ENCODE data around the gene NSL1.

The NSL1 gene

DNA sequence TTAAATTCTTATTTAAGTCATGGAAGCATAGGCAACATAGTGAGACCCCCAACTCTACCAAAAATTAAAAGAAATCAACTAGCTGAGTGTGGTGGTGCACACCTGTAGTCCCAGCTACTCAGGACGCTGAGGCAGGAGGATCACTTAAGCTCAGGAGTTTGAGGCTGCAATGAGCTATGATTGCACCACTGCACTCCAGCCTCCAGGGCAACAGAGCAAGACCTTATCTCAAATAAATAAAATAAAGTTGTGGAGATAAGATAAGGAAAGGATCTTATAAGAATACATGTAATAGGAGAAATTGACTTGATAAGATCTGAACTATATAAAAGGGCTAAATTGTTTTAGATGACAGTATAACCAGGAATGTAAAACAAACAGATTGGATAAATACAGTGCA, 89.7 kb downstream of the NSL1 start:
- FAIRE-seq, result no peak

DNA sequence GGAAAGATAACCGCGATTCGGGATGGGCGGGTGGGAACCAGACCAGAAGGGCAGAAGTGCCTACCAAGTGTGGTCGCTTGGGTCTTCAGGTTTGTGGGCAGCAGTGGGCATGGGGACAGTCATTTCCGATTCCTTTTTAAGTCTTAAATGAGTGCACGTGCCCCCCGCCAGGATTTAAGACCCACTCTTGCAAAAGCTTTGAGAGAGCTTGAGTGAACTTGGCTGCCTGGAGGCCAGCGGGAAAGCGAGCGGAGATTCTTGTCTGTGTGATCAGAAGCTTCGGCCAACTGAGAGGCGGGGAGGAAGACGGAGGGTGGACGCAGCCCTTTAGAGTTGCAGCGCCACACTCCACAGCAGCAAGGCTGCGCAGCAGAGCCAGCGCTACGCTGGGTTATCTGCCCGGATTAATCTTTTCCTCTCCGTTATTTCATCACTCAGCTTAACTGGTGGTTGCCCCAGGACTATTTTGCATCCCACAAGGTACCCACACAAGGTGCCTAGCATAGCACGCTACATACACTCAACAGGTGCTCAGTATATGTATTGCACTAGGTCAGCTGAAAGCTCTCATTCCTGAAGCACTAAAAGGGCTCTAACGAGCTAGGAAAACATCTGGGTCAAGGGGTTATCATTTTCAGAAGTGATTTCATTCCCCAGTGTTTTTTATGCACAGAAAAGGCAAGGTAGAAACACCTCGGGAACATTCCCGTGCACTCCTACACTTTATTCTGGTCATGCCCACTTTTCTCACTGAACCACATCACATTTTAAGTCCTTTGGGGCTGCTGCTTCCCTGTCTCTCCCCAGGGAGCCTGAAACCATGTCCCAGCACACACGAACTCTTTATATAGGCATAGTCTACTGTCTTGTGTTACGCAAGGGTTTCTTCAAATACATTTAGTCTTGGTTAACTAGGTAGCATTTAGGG, 90.4 kb downstream of the NSL1 start:
- FAIRE-seq, result peak; percentile 48

DNA sequence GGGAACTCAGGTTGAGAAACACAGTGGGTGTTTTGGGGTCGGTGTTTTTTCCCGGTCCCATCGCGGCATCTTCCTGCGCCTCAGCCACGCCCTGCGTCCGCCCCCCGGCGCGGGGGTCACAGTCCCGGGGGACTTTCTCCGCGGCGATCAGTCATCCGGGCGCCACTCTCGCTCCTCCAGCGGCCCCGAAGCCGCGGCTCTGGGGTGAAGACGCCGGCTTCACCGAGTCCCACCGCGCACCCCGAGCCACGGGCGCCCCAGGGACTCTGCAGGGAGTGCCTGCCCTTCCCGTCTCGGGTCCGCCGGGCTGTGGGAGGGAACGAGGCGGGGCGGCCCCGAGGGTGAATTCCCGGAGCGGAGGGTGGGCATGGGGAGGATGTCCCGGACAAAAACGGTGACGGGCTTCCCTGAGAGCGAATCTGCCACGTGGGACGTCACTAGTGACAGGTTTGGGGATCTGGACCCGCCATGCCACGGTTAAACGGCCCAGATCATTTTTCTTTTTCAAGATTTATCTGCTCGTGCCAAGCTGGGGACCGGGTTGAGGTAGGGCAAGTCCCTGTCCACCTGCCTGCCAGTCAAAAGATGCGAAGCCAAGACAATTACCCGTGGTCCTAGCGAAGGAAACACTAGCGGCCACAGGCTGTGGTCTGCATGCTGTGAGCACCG, 91.2 kb downstream of the NSL1 start:
- FAIRE-seq, result no peak

DNA sequence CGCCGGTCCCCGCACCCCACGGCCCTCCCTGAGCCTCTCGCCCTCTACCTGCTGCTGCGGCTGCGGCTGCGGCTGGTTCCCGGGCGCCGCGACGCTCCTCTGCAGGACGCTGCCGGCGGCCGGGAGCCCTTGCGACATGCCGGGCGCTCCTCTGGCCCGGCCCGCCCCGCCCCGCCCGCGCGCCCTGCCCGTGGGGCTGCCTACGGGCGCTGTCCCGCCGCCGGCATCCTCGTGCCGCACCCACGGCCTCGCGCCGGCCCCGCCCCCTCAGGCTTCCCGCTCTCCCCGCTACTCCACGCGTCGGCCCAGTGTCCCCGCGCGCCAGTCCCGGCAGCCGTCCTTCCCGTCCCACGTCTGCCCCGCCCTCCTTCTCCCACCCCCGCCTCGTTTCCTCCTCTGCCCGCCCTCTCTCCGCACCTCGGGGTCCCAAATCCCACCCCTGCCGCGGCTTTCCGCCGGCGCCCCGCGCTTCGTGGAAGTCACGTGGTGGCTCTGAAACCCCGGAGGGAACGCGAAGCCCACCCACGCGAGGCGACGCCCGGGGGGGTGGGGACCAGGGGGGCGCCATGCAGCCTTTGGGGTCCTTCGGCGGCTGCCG, 91.9 kb downstream of the NSL1 start, which contains the start of gene BATF3:
Gene BATF3, minus strand, starts transcription at position 216 of the 598 bp plus-strand sequence. Its CDS starts 78 bp downstream, at position 138.
- no peak for FAIRE-seq

DNA sequence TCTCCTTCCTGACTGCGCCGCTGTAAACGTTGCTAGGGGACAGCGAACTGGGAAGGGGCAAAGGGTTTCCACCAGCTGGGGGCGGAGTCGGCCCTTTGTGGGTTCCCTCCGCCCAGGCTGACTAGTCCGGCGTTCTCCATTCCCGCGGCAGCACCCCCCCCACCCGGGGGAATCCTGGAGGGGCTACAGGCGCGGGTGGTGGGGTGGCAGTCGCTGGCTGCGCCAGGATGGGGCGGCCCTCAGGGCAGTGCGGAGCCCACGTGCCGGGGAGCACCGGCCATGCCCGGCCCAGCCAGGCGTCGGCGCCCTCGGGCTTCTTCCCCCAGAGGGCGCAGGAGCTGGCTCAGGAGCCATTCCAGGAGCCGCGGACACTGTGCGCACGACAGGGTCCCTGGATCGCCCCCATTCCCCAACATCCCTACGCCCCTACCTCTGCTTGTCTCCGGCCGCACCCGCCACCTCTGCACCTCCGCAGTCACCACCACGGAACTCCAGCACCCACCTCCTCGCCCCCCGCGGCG, 92.4 kb downstream of the NSL1 start:
- no peak for FAIRE-seq

DNA sequence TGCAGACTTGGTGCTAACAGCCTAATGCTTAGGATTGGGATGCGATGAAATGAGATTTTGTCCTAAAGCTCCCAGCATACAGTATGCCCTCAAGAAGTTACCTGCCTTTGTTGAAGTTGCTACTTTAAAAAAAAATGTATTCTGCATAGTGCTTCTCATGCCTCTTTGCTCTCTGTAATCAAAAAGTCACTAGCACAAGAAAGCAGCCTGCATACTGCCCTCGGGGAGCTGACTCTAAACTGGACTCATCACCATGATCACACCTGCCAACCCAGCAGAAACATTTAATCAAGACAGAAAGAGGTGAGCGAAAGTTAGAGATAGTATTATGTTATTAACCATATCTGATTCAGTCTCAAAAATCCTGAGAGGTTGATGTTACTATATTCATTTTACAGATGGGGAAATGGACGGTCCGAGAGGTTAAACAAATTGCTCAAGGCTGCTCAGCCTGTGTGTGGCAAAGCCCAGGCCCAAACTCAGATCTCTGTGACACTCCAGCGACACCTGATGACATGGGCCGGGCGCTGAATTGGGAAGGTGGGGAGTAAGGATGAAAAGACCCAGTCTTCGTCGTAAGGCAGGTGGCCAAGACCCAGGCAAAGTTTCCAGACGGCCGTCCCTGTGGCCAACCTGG, 93.0 kb downstream of the NSL1 start:
- no peak for FAIRE-seq

DNA sequence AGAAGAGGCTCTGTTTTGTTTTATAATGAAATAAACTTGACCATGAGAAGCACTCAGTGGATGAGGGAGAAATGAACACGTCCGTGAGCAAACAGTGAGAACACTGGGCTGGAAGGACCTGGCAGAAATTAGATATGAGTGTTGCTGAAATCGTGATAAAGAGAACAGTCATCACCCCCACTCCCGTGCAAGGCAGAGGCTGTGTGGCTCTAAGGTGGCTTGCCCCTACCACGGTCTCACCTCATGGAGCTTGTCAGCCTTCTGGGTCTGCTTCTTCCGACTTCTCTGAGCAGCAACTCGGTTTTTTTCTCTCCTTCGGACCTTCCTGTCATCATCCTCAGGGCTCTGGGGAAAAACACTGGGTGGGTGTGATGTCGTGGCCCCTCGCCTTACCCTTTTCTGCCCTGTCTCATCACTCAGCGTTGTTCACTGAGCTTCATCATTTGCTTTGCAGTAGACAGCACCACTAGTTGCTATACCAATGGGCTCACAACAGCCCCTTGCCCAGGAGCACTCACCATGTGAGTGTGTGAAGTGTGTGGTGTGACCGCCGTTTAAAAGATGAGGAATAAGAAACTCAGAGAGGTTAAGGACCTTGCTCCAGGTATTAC, 94.8 kb downstream of the NSL1 start:
- FAIRE-seq, result no peak

DNA sequence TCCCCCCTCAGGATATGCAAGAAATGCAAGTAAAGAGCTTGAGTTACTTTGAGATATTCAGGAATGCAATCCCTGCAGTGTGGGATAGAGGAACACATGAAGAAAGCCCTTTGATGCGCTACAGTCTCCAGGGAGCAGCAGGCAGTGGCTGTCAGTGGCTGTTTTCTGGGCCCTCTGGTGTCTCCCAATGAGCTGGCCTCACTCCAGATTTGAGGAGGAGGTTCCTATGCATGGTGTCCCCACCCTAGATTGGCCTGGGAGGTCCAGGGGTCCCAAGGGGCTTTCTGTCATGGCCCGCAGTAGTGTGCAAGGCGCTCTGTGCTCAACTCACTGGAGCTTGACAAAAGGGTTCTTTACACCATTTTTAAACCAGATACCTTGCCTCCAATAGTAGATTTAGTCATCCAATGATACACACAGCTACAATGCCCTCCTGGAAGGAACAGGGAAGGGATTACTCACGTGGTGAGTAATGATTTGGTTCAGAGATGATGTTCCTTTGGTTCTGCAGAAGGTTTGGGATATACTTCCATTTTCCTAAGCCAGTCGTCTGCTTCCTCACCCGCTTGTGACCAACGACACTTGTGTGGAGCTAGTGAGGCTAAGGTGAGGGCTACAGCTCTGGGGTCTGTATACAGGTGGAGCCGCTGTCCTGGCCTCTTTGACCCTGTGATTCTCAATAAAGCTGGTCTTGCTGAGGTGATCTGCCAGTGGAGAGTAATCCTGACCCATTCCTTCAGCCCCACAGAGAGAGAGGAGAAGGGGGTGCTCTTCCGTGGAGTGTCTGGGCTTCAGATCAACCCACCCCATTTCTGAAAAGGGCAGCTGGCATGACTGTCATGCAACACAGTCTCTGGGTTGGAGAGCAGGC, 98.6 kb downstream of the NSL1 start:
- no peak for FAIRE-seq

DNA sequence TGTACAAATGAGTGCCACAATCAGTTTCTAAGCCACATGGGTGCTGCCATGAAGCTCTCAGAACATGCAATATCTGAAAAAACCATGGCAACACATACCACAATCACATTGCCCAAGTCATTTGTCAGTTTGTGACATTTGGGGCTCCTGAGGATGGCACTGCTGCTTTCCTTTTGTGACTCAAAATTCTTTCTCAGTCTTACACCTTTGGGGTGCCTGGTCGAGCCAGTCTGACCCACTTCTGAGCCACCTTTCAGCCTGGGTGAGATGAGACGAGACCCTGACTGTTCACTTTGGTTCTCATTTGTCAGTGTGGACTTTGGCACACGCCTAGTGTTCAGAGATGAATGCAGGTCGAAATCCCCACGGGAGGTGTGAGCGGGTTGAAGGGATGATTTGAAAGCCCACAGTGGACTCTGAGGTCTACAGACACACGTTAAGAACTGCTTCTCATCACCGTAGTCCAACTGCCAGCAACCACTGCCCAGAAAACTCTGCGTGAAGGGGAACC, 100.0 kb downstream of the NSL1 start:
- no peak for FAIRE-seq

DNA sequence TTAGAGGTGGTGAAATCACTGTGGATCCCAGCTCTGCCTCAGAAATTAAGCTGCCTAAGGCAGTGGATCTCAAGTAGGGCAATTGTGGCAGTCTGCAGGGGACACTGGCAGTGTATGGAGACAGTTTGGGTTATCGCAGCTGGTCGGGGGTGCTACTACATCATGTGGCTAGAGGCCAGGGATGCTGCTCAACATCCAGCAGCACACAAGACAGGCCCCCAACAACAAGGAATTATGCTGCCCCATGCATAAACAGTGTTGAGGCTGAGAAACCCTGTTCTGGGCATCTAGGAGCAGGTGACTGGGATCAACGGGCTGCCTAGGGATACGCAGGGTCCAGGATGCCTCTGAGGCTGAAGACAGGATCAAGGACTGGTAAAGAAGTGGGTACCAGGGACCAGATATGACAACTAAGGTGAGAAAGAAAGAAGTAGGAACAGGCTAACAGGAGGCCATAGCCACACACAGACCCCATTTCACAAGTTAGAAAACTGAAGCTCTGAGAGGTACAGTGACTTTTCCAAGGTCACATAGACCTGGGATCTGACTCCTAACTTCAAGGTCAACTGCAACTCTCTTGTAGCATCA, 100.7 kb downstream of the NSL1 start:
- FAIRE-seq, result no peak

DNA sequence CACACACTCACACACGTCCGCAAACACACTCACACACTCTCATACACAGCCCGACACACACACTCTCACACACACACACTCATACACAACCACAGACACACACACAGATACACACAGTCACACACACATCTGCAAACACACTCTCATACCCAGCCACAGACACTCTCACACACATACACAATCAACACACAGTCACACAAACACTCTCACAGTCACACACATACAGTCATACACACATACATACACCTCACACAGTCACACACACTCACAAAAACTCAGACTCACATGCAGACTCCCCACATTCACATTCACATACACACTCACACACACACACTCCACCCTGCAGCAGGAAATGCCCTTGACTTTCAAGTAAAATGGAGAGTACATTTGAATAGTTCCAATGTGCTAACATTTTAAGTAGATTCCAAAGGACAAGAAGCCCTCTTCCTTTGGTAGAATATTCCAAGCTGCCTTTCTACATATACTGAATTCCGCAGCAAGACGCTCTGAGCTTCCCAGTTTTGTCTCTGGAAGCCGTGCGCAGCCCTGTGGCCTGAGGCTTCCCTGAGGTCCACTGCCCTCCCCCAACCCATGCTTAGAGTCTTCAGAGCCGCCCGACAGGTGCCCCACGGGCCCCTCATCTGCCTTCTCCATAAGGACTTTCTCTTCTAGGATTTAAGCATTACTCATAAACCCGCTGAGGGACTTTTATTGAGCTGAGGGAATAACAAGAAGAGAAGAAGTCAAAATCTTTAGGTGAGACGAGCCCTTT, 101.6 kb downstream of the NSL1 start:
- no peak for FAIRE-seq

DNA sequence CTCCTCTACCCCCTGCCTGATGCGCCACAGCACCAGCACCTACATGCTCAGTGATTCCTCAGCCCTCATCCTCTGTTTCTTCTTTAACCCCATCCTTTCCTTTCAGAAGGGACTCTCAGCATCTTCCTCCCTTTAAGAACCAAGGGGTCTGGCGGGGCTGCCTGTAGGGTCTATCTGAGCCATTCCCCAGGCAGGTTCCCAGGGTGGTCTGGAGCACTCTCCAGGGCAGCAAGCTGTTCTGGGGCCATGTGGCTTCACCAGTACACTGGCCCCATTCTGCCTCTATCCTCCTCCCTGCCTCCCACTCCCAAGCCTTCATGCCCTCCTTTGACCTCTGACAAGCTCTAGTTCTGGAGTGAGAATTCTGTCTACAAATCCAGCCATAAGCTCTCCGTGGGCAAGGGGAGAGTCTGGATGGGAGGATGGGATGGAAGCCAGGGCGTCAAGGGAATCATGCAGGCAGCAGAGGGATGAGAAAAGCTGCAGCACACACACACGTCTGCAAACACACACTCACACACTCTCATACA, 102.3 kb downstream of the NSL1 start:
- no peak for FAIRE-seq

DNA sequence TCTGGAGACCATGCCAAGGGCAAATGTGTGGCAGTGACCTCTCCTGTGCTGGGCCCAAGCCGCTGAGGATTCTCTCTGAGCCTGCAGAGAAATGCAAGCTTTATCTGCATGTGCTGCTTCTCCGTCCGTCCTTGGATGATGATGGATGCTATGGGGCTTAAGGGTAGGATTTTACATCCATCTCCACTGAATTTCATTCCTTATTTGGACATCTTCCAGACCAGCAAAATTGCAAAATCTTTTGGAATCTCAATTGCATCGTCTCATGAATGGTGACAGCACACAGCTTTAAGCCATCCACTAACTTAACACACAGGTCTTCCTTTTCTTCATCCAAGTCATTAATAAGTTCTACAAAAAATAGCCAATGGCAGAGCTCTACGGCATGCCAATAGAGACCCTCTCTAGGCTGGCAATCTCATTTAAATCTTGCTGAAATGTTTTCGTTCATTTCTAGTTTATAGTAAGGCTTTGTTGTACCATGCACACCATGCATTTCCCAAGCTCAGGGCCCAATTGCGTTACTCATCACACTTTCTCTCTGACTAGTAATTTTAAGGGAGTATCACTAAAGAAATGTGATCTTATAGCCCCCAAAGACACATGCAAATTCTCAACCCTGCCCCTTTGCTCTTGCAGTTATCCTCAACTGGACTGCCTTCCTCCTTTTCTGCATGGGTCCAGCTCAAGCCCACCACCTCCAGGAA, 103.1 kb downstream of the NSL1 start:
- FAIRE-seq, result no peak

DNA sequence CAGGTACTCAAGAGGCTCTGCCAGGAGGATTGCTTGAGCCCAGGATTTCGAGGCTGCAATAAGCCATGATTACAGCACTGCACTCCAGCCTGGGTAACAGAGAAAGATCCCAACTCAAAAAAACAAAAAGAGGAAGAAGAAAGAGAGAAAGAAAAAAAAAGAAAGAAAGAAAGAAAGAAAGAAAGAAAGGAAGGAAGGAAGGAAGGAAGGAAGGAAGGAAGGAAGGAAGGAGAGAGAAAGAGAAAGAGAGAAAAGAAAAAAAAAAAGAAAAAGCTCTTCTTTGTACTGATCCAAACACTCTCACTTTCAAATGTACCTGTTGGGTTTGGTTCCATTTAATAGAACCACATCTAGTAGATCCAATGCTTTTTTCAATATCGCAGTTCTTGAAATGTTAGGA, 103.8 kb downstream of the NSL1 start:
- no peak for FAIRE-seq

DNA sequence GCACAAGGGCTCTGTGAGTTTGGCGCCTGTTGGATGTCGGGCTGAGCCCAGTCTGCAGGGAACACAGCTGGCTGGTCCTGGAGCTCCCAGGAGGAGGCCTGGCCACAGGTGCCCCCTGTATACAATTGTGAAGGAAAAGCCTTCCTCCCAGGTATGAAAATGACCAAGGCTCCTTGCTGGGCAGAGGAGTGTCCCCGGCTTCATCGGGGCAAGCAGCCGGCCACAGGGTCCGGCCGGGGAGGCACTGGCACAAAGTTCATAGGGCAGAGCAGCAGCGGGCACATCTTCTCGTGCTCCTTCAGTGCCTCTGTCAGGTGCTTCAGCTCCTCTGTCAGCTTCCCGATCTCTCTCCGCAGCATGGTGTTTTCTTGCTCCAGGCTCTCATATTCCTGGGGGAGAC, 105.0 kb downstream of the NSL1 start:
- FAIRE-seq, result no peak

DNA sequence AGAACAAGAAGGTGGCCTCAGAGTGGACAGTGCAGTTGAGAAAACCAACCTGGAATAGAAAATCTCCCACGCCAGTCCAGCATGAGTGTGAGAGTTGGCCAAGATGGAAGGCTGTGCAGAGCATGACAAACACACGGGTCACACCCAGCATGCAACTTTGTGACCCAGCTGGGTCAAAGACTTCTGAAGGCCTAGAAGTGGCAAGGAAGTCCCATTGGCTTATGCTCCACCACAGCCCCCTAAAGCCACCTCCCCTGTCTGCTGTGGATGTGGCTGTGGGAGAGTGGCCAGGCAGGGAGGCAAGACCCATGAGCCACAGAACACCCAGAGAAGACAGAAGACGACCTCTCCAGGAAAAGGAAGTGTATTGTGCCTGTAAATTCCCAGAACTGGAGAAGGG, 105.5 kb downstream of the NSL1 start:
- no peak for FAIRE-seq

DNA sequence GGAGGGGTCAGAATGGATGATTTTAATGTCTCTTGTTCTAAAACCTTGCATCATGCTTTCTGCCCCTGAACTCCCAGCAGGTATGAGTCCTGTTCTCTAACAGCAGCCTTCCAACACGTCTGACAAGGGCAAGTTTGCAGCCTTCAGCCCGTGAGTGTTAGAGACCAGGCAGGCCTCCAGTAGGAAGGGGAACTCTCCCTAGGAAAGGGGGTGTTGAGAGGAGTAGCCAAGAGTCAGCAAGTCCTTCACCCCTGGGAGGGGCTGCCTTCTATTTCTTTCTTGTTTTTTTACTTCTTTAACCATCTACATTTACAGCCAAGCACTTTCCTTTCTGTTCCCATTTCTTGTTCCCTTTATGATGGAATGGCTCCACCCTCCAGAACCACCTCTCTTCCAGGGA, 106.1 kb downstream of the NSL1 start:
- no peak for FAIRE-seq

DNA sequence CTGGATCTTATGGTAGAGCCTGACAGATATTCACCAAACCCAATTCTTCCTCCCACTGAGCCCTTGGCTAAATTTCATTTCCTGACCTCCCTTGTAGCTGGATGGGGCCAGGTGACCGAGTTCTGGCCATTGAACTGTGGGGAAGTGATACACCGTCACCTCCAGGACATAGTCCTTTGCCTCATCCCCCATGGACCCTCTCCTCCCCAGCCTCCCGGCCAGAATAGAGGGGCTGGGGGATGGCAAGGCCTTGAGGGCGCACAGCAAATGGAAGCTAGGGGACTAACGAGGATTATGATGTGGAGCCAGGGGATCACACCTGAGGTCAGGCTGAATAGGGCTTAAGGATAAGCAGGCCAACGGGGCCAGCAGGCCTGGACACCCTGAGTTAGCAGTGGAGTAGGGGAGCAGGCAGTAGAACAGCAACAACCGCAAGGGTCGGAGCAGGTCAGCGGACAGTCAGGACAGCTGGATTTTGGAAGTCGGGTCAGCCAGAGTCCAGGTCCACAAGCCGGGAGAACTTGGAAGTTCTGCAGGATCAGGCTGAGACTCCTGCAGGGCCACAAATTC, 107.0 kb downstream of the NSL1 start:
- no peak for FAIRE-seq

DNA sequence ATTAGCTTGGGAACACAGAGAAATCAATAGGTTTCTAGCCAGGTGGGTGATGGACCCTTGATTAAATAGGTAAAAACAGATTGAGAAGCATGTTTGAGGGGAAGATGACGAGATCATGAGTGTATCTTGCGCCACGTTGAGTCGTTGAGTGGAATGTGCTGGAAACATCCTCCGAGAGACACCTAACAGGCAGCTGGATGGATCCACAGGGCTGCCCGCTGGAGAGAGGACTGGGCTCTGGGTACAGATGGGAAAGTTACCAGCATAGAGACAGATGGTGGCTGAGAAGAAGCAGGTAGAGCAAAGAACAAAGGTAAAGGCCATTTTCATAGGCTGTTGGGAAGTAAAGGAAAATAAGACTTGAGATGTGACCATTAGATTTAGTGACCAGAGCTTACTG, 107.5 kb downstream of the NSL1 start:
- FAIRE-seq, result no peak
